HepG2 (cell line): ENCODE measurements around the gene UQCR10. TPM values are rescaled to one million over a fixed set of nuclear protein-coding genes. Genes with fewer than 3 reads are reported as not detected.
A peak's percentile ranks its signal among the peaks of the same experiment; 100 is the strongest.

Source experiments
- BRD4 ChIP-seq: sonication (generic); formaldehyde crosslinking; IDR thresholded peaks from 2 replicates; pipeline ENCODE4 v1.4.0; 2020; ENCODE audit warnings: missing genetic modification reagents
- CBFB ChIP-seq: sonication (generic); formaldehyde crosslinking; IDR thresholded peaks from 2 replicates; pipeline ENCODE4 v1.4.0; 2020; ENCODE audit warnings: missing genetic modification reagents
- CREB1 ChIP-seq, 2 experiments: fragments of 450-650 bp in 1 of 2; IDR thresholded peaks; 2 replicates each; pipeline ENCODE4 v1.6.1; 2016 to 2017; ENCODE audit warnings: control low read depth in 1 of 2, mild to moderate bottlenecking in 1 of 2, missing compliant biosample characterization in 1 of 2, missing genetic modification characterization in 1 of 2
- HBP1 ChIP-seq: IDR thresholded peaks from 2 replicates; pipeline ENCODE4 v1.6.1; 2016; ENCODE audit warnings: low read depth, control low read depth
- HIC2 ChIP-seq: sonication (generic); formaldehyde crosslinking; IDR thresholded peaks from 2 replicates; pipeline ENCODE4 v1.9.0; 2022; ENCODE audit warnings: low read depth, missing genetic modification reagents
- HNRNPL ChIP-seq: fragments of 200-400 bp; formaldehyde crosslinking; IDR thresholded peaks from 2 replicates; pipeline ENCODE4 v1.6.1; 2017; ENCODE audit warnings: mild to moderate bottlenecking, low read depth, low read length
- MLLT10 ChIP-seq: sonication (generic); formaldehyde crosslinking; IDR thresholded peaks from 2 replicates; pipeline ENCODE4 v1.4.0; 2020; ENCODE audit warnings: missing genetic modification reagents
- NCOA1 ChIP-seq: sonication (generic); formaldehyde crosslinking; IDR thresholded peaks from 2 replicates; pipeline ENCODE4 v1.9.0; 2021; ENCODE audit warnings: missing genetic modification reagents
- PRDM15 ChIP-seq: sonication (generic); formaldehyde crosslinking; IDR thresholded peaks from 2 replicates; pipeline ENCODE4 v1.4.0; 2020; ENCODE audit warnings: missing genetic modification reagents
- ZHX2 ChIP-seq, 2 experiments: sonication (generic) in 1 of 2; formaldehyde crosslinking in 1 of 2; IDR thresholded peaks; 2 replicates each; pipeline versions ENCODE4 v1.6.1 to v1.9.0; 2014 to 2022; ENCODE audit warnings: antibody characterized with exemption in 1 of 2, borderline replicate concordance in 1 of 2, inconsistent platforms in 1 of 2, low read depth in 1 of 2, missing genetic modification reagents in 1 of 2
- ZMAT3 ChIP-seq: sonication (generic); formaldehyde crosslinking; conservative IDR thresholded peaks from 2 replicates; pipeline ENCODE4 v1.7.0; 2021; ENCODE audit warnings: missing genetic modification reagents
- ZNF292 ChIP-seq: sonication (generic); formaldehyde crosslinking; IDR thresholded peaks from 2 replicates; pipeline ENCODE4 v1.8.1; 2022; ENCODE audit warnings: mild to moderate bottlenecking, low read depth, missing genetic modification reagents, borderline replicate concordance
- ZNF709 ChIP-seq: sonication (generic); formaldehyde crosslinking; IDR thresholded peaks from 2 replicates; pipeline ENCODE4 v1.5.0; 2020; ENCODE audit warnings: mild to moderate bottlenecking, missing genetic modification reagents
- ZNF790 ChIP-seq: sonication (generic); formaldehyde crosslinking; IDR thresholded peaks from 2 replicates; pipeline ENCODE4 v1.8.0; 2022; ENCODE audit warnings: missing genetic modification reagents, mild to moderate bottlenecking, borderline replicate concordance
- polyA plus RNA-seq, 8 experiments: library from polyadenylated mRNA; depleted of rRNA in 3 of 8; stranded (reverse) in 7 of 8; unstranded in 1 of 8; fragments of >200 nt; fragmentation: Illumina TruSeq in 4 of 8; extraction: Trizol in 4 of 8; gene quantifications; 2 replicates each; pipeline versions ENCODE4 v1.2.1 to v1.2.3, GENCODE V29; 2011 to 2016; ENCODE audit warnings: low read depth in 4 of 8, missing spikeins in 1 of 8, mixed read lengths in 1 of 8; ENCODE audit not compliant: insufficient read depth in 1 of 8
- total RNA-seq, 5 experiments: library from RNA; depleted of rRNA; stranded (reverse); fragments of >200 nt; fragmentation: Illumina TruSeq; extraction: Trizol; gene quantifications; 2 replicates each; pipeline ENCODE4 v1.2.3, GENCODE V29; 2016; ENCODE audit warnings: low read depth in 1 of 5

UQCR10 gene
- total and polyA plus RNA-seq, 2 of the 13 experiments (the other 11 are each of a cell fraction or from before 2014, with no cell fraction given) = 225 to 232 TPM

GRCh38 chr22:29767171-29768051, at the start of gene UQCR10 (continued):
- TF ChIP-seq HNRNPL (no peak), BRD4 (CRISPR knock-in tag) (peak; percentile 96), ZHX2 (IDR thresholded peaks at IDR 0.05; ENCODE audit: low read depth) (peak; percentile 40; the same call in 1 of the 2 replicates), ZHX2 (CRISPR knock-in tag; IDR thresholded peaks at IDR 0.05; ENCODE audit: borderline replicate concordance) (no peak), NCOA1 (CRISPR knock-in tag) (no peak), PRDM15 (CRISPR knock-in tag) (no peak), CREB1 (IDR thresholded peaks at IDR 0.05) (peak; percentile 16; the same call in 1 of the 2 replicates), CREB1 (CRISPR knock-in tag; IDR thresholded peaks at IDR 0.05) (0 out of 2 replicates have a peak, but pooled peaks have one; percentile 58), ZMAT3 (CRISPR knock-in tag) (peak; percentile 55; the same call in 1 of the 2 replicates), ZNF790 (CRISPR knock-in tag) (no peak), ZNF709 (no peak), HIC2 (CRISPR knock-in tag) (no peak; the same call in 1 of the 2 replicates), ZNF292 (CRISPR knock-in tag) (no peak), CBFB (no peak), HBP1 (CRISPR knock-in tag) (no peak), MLLT10 (CRISPR knock-in tag) (no peak)
